CD4-positive, alpha-beta memory T cell (primary cell): Measurements from ENCODE around the gene SLC24A2. TPM values are rescaled to one million over a fixed set of nuclear protein-coding genes. Genes with fewer than 3 reads are reported as not detected.
"Not testable (repeated sequence)": the region's sequence is repeated elsewhere in the genome, so short reads cannot be mapped to it uniquely, and the experiment has no call there.

Source experiments
- CTCF ChIA-PET: fragments of 350-600 bp; sonication (Branson Sonifier 250); formaldehyde crosslinking; loops from one replicate; lab custom pipeline; 2021; ENCODE audit warnings: inconsistent platforms; ENCODE audit not compliant: partially characterized antibody; lab: Charles Lee
- POLR2A ChIA-PET: fragments of 350-600 bp; sonication (Branson Sonifier 250); formaldehyde crosslinking; loops from one replicate; lab custom pipeline; 2021; ENCODE audit not compliant: partially characterized antibody; lab: Charles Lee
- DNase-seq, 5 donors: peaks; one replicate each; pipeline versions ENCODE4 v3.0.0 to v3.0.0-alpha.2; 2020 to 2022; ENCODE audit warnings: mixed read lengths in 1 of 5
- H3K27ac ChIP-seq: one replicate; pipeline ENCODE4 v1.7.0; 2013; ENCODE audit warnings: low read depth, low read length
- H3K27me3 ChIP-seq: 2 replicates; pipeline ENCODE4 v1.7.0; 2013; ENCODE audit warnings: mild to moderate bottlenecking, low read length, moderate library complexity; ENCODE audit not compliant: insufficient read depth
- H3K36me3 ChIP-seq: 2 replicates; pipeline ENCODE4 v1.7.0; 2013; ENCODE audit warnings: mild to moderate bottlenecking, low read length, moderate library complexity; ENCODE audit not compliant: insufficient read depth
- H3K4me1 ChIP-seq: 2 replicates; pipeline ENCODE4 v1.7.0; 2013; ENCODE audit warnings: mild to moderate bottlenecking, low read length, moderate library complexity; ENCODE audit not compliant: insufficient read depth
- H3K4me3 ChIP-seq, 2 donors: one replicate each; pipeline ENCODE4 v1.7.0; 2013; ENCODE audit warnings: low read length in 2 of 2, mild to moderate bottlenecking in 1 of 2
- H3K9me3 ChIP-seq, 2 donors: one replicate each; pipeline ENCODE4 v1.7.0; 2013; ENCODE audit warnings: low read length in 2 of 2, control low read depth in 1 of 2; ENCODE audit not compliant: control insufficient read depth in 1 of 2
- H3K27ac Mint-ChIP-seq, 7 donors: one replicate each; pipeline ENCODE4 v1.8.0; 2020 to 2021; ENCODE audit warnings: mixed read lengths in 7 of 7, mild to moderate bottlenecking in 6 of 7, inconsistent platforms in 3 of 7, moderate library complexity in 3 of 7
- H3K27me3 Mint-ChIP-seq, 2 donors: one replicate each; pipeline ENCODE4 v1.8.0; 2020 to 2021; ENCODE audit warnings: mixed read lengths in 2 of 2
- H3K36me3 Mint-ChIP-seq, 2 donors: one replicate each; pipeline ENCODE4 v1.8.0; 2020 to 2021; ENCODE audit warnings: mixed read lengths in 2 of 2, inconsistent platforms in 1 of 2, mild to moderate bottlenecking in 1 of 2
- H3K4me1 Mint-ChIP-seq, 4 donors: one replicate each; pipeline ENCODE4 v1.8.0; 2020 to 2021; ENCODE audit warnings: mixed read lengths in 4 of 4, mild to moderate bottlenecking in 1 of 4
- H3K4me3 Mint-ChIP-seq, 8 donors: one replicate each; pipeline ENCODE4 v1.8.0; 2020 to 2021; ENCODE audit warnings: mixed read lengths in 8 of 8, mild to moderate bottlenecking in 7 of 8, moderate library complexity in 6 of 8, inconsistent platforms in 3 of 8
- H3K9me3 Mint-ChIP-seq, 8 donors: one replicate each; pipeline ENCODE4 v1.8.0; 2020 to 2021; ENCODE audit warnings: mixed read lengths in 8 of 8, mild to moderate bottlenecking in 5 of 8, inconsistent platforms in 3 of 8, moderate library complexity in 1 of 8
- intact Hi-C: fragments of 100-400 bp; cut with micrococcal nuclease; formaldehyde crosslinking; loops from one replicate; pipeline ENCODE4 v1.15.1; 2023
- polyA plus RNA-seq, 2 donors: library from polyadenylated mRNA; unstranded; fragments of 300-500 nt; fragmentation: Illumina TruSeq; gene quantifications; one replicate each; pipeline ENCODE4 v1.2.3, GENCODE V29; 2021
- total RNA-seq, 2 experiments: library from RNA; stranded (reverse); gene quantifications; one replicate each; pipeline ENCODE4 v1.2.3, GENCODE V29; 2021

SLC24A2 gene
- total RNA-seq (not detected), polyA plus RNA-seq (not detected)

GRCh38 chr9:19788614-19789271 lies at the start of gene SLC24A2:
Gene SLC24A2 (minus strand): TSS chr9:19789037.
- no peaks in the 10 kb centered on the region for H3K27me3 ChIP-seq
- peak within 1 kb of the TSS in 1 of 8 donors; percentile 57 for H3K4me3 Mint-ChIP-seq

GRCh38 chr9:19833331-19833730 lies 44.5 kb upstream of the SLC24A2 start:
- H3K27ac ChIP-seq, CTCF ChIA-PET, POLR2A ChIA-PET, DNase-seq, H3K4me1 ChIP-seq, H3K27ac Mint-ChIP-seq, H3K9me3 ChIP-seq, H3K4me1 Mint-ChIP-seq, H3K27me3 ChIP-seq, H3K36me3 Mint-ChIP-seq, intact Hi-C loops, H3K27me3 Mint-ChIP-seq, H3K4me3 Mint-ChIP-seq, H3K36me3 ChIP-seq, H3K4me3 ChIP-seq: not testable (repeated sequence)
- peaks cover 0 to 16% (median 4%) of the 10 kb centered on the region in 8 donors for H3K9me3 Mint-ChIP-seq

More at GRCh38 chr9:19788614-19789271, at the start of gene SLC24A2:
- Histone ChIP-seq H3K27ac (no peak within 1 kb of the TSS), H3K4me3 (no peak within 1 kb of the TSS), H3K4me1 (no peaks in the 10 kb centered on the region), H3K36me3 (no peaks in the 10 kb centered on the region), H3K9me3 (no peaks in the 10 kb centered on the region)
- intact Hi-C loops: no loop called here
- no peak for DNase-seq
- Mint-ChIP-seq H3K27me3 (peaks cover 20 to 26% of the 10 kb centered on the region in 2 donors), H3K27ac (no peak within 1 kb of the TSS), H3K9me3 (peaks cover 0 to 4% (median 0%) of the 10 kb centered on the region in 8 donors), H3K36me3 (no peaks in the 10 kb centered on the region), H3K4me1 (no peaks in the 10 kb centered on the region)
- ChIA-PET POLR2A (no interaction called here), CTCF (no interaction called here)

- H3K36me3 ChIP-seq: no peaks in the 10 kb centered on the region
- peaks cover 4% of the 10 kb centered on the region in 2 donors for H3K27me3 Mint-ChIP-seq
- no peak for DNase-seq
- peaks cover 0 to 13% (median 4%) of the 10 kb centered on the region in 8 donors for H3K9me3 Mint-ChIP-seq
- H3K4me1 ChIP-seq: no peaks in the 10 kb centered on the region
- POLR2A ChIA-PET: no interaction called here
- H3K4me3 ChIP-seq: no peak overlapping the region
- H3K27ac ChIP-seq: no peak overlapping the region
- H3K4me3 Mint-ChIP-seq: no peak overlapping the region
- H3K36me3 Mint-ChIP-seq: no peaks in the 10 kb centered on the region
- no peaks in the 10 kb centered on the region for H3K27me3 ChIP-seq
- no peak overlapping the region for H3K27ac Mint-ChIP-seq
- intact Hi-C loops: no loop called here
- no peaks in the 10 kb centered on the region for H3K4me1 Mint-ChIP-seq
- H3K9me3 ChIP-seq: no peaks in the 10 kb centered on the region
- CTCF ChIA-PET: no interaction called here
Observed at GRCh38 chr9:19830796-19831195, 42.0 kb upstream of the SLC24A2 start.

GRCh38 chr9:19828576-19829109 lies 39.8 kb upstream of the SLC24A2 start:
- DNase-seq: no peak
- POLR2A ChIA-PET: no interaction called here
- Mint-ChIP-seq H3K9me3 (peaks cover 0 to 13% (median 4%) of the 10 kb centered on the region in 8 donors), H3K36me3 (no peaks in the 10 kb centered on the region), H3K27me3 (peaks cover 4% of the 10 kb centered on the region in 2 donors), H3K4me3 (no peak overlapping the region), H3K27ac (peak overlapping the region in 1 of 7 donors; percentile 15), H3K4me1 (no peaks in the 10 kb centered on the region)
- H3K4me3 ChIP-seq: no peak overlapping the region
- no peaks in the 10 kb centered on the region for H3K36me3 ChIP-seq
- CTCF ChIA-PET: no interaction called here
- no peaks in the 10 kb centered on the region for H3K4me1 ChIP-seq
- H3K9me3 ChIP-seq: no peaks in the 10 kb centered on the region
- no peaks in the 10 kb centered on the region for H3K27me3 ChIP-seq
- H3K27ac ChIP-seq: no peak overlapping the region
- intact Hi-C loops: no loop called here

- ChIA-PET CTCF (no interaction called here), POLR2A (no interaction called here)
- Histone ChIP-seq H3K4me1 (no peaks in the 10 kb centered on the region), H3K27ac (no peak overlapping the region), H3K36me3 (no peaks in the 10 kb centered on the region), H3K9me3 (no peaks in the 10 kb centered on the region), H3K27me3 (no peaks in the 10 kb centered on the region), H3K4me3 (no peak overlapping the region)
- intact Hi-C loops: no loop called here
- peaks cover 4 to 44% (median 30%) of the 10 kb centered on the region in 8 donors for H3K9me3 Mint-ChIP-seq
- no peaks in the 10 kb centered on the region for H3K36me3 Mint-ChIP-seq
- no peak overlapping the region for H3K4me3 Mint-ChIP-seq
- peaks cover 1 to 4% of the 10 kb centered on the region in 2 donors for H3K27me3 Mint-ChIP-seq
- H3K4me1 Mint-ChIP-seq: no peaks in the 10 kb centered on the region
- no peak for DNase-seq
- no peak overlapping the region for H3K27ac Mint-ChIP-seq
Observed at GRCh38 chr9:19816769-19817168, 27.9 kb upstream of the SLC24A2 start.

- Mint-ChIP-seq H3K4me3 (no peak overlapping the region), H3K36me3 (no peaks in the 10 kb centered on the region), H3K4me1 (peaks cover 0 to 1% (median 0%) of the 10 kb centered on the region in 4 donors), H3K27me3 (peaks cover 3 to 7% of the 10 kb centered on the region in 2 donors), H3K9me3 (peaks cover 4 to 43% (median 23%) of the 10 kb centered on the region in 8 donors), H3K27ac (no peak overlapping the region)
- intact Hi-C loops: no loop called here
- no peaks in the 10 kb centered on the region for H3K9me3 ChIP-seq
- H3K36me3 ChIP-seq: no peaks in the 10 kb centered on the region
- CTCF ChIA-PET: no interaction called here
- H3K27ac ChIP-seq: no peak overlapping the region
- H3K4me1 ChIP-seq: no peaks in the 10 kb centered on the region
- DNase-seq: no peak
- POLR2A ChIA-PET: no interaction called here
- no peaks in the 10 kb centered on the region for H3K27me3 ChIP-seq
- H3K4me3 ChIP-seq: no peak overlapping the region
Observed at GRCh38 chr9:19812194-19812593, 23.4 kb upstream of the SLC24A2 start.

GRCh38 chr9:19809422-19810269 lies 20.8 kb upstream of the SLC24A2 start:
- no peak for DNase-seq
- Histone ChIP-seq H3K9me3 (no peaks in the 10 kb centered on the region), H3K27ac (no peak overlapping the region), H3K4me3 (no peak overlapping the region), H3K27me3 (no peaks in the 10 kb centered on the region), H3K4me1 (no peaks in the 10 kb centered on the region), H3K36me3 (no peaks in the 10 kb centered on the region)
- ChIA-PET POLR2A (no interaction called here), CTCF (no interaction called here)
- intact Hi-C loops: no loop called here
- H3K4me3 Mint-ChIP-seq: no peak overlapping the region
- peaks cover 5 to 8% of the 10 kb centered on the region in 2 donors for H3K27me3 Mint-ChIP-seq
- peaks cover 0 to 2% (median 0%) of the 10 kb centered on the region in 4 donors for H3K4me1 Mint-ChIP-seq
- H3K27ac Mint-ChIP-seq: no peak overlapping the region
- H3K9me3 Mint-ChIP-seq: peaks cover 0 to 25% (median 12%) of the 10 kb centered on the region in 8 donors
- H3K36me3 Mint-ChIP-seq: no peaks in the 10 kb centered on the region
